Stimulated activated naive CD8-positive, alpha-beta T cell treated with anti-CD3 and anti-CD28 coated beads, Interleukin-15, Interleukin-2, amounts not matched to agents 100 ng/mL and 50 ng/mL, for 24 hours (primary cell): ENCODE results near the gene NECTIN1.

Experiments
- H3K27ac Mint-ChIP-seq: one replicate; pipeline ENCODE4 v1.8.0; 2021; ENCODE audit warnings: mild to moderate bottlenecking, mixed read lengths
- H3K27me3 Mint-ChIP-seq: one replicate; pipeline ENCODE4 v1.8.0; 2021; ENCODE audit warnings: mixed read lengths
- H3K36me3 Mint-ChIP-seq: one replicate; pipeline ENCODE4 v1.8.0; 2021; ENCODE audit warnings: low read depth, mixed read lengths
- H3K4me1 Mint-ChIP-seq: one replicate; pipeline ENCODE4 v1.8.0; 2021; ENCODE audit warnings: low read depth, mixed read lengths
- H3K4me3 Mint-ChIP-seq: one replicate; pipeline ENCODE4 v1.8.0; 2021; ENCODE audit warnings: mild to moderate bottlenecking, mixed read lengths
- H3K9me3 Mint-ChIP-seq: one replicate; pipeline ENCODE4 v1.8.0; 2021; ENCODE audit warnings: mixed read lengths

Gene NECTIN1

GRCh38 chr11:119714590-119714989 lies 14.4 kb downstream of the NECTIN1 start:
- H3K27ac Mint-ChIP-seq, result no peak overlapping the region
- peaks cover 8% of the 10 kb centered on the region for H3K4me1 Mint-ChIP-seq
- no peak overlapping the region for H3K4me3 Mint-ChIP-seq
- H3K9me3 Mint-ChIP-seq, result no peaks in the 10 kb centered on the region
- H3K36me3 Mint-ChIP-seq, result no peaks in the 10 kb centered on the region
- H3K27me3 Mint-ChIP-seq, result peaks cover 10% of the 10 kb centered on the region

GRCh38 chr11:119714189-119714588 lies 14.8 kb downstream of the NECTIN1 start:
- H3K27me3 Mint-ChIP-seq, result peaks cover 10% of the 10 kb centered on the region
- no peaks in the 10 kb centered on the region for H3K36me3 Mint-ChIP-seq
- no peak overlapping the region for H3K4me3 Mint-ChIP-seq

GRCh38 chr11:119713359-119714040 lies 15.5 kb downstream of the NECTIN1 start:
- Mint-ChIP-seq H3K9me3 (no peaks in the 10 kb centered on the region), H3K27ac (no peak overlapping the region), H3K27me3 (peaks cover 13% of the 10 kb centered on the region), H3K36me3 (no peaks in the 10 kb centered on the region), H3K4me3 (no peak overlapping the region), H3K4me1 (peaks cover 14% of the 10 kb centered on the region)

More at GRCh38 chr11:119714189-119714588, 14.8 kb downstream of the NECTIN1 start:
- H3K9me3 Mint-ChIP-seq, result no peaks in the 10 kb centered on the region
- H3K4me1 Mint-ChIP-seq, result peaks cover 11% of the 10 kb centered on the region
- no peak overlapping the region for H3K27ac Mint-ChIP-seq

- no peak overlapping the region for H3K4me3 Mint-ChIP-seq
- no peaks in the 10 kb centered on the region for H3K9me3 Mint-ChIP-seq
- H3K27me3 Mint-ChIP-seq, result peaks cover 21% of the 10 kb centered on the region
- peaks cover 14% of the 10 kb centered on the region for H3K4me1 Mint-ChIP-seq
- H3K36me3 Mint-ChIP-seq, result no peaks in the 10 kb centered on the region
- H3K27ac Mint-ChIP-seq, result no peak overlapping the region
Observed at GRCh38 chr11:119712459-119713358, 16.3 kb downstream of the NECTIN1 start.

- Mint-ChIP-seq H3K27me3 (peaks cover 21% of the 10 kb centered on the region), H3K4me1 (peaks cover 14% of the 10 kb centered on the region), H3K4me3 (no peak overlapping the region), H3K36me3 (no peaks in the 10 kb centered on the region), H3K9me3 (no peaks in the 10 kb centered on the region), H3K27ac (no peak overlapping the region)
Observed at GRCh38 chr11:119712006-119712405, 17.0 kb downstream of the NECTIN1 start.

GRCh38 chr11:119711476-119711875 lies 17.5 kb downstream of the NECTIN1 start:
- Mint-ChIP-seq H3K9me3 (no peaks in the 10 kb centered on the region), H3K4me1 (peaks cover 14% of the 10 kb centered on the region), H3K27me3 (peaks cover 21% of the 10 kb centered on the region), H3K36me3 (no peaks in the 10 kb centered on the region), H3K4me3 (no peak overlapping the region), H3K27ac (no peak overlapping the region)

GRCh38 chr11:119710417-119710816 lies 18.6 kb downstream of the NECTIN1 start:
- no peak overlapping the region for H3K4me3 Mint-ChIP-seq
- no peaks in the 10 kb centered on the region for H3K36me3 Mint-ChIP-seq
- H3K27me3 Mint-ChIP-seq, result peaks cover 21% of the 10 kb centered on the region
- no peaks in the 10 kb centered on the region for H3K9me3 Mint-ChIP-seq
- H3K27ac Mint-ChIP-seq, result no peak overlapping the region
- peaks cover 14% of the 10 kb centered on the region for H3K4me1 Mint-ChIP-seq

GRCh38 chr11:119709638-119710346 lies 19.2 kb downstream of the NECTIN1 start:
- Mint-ChIP-seq H3K36me3 (no peaks in the 10 kb centered on the region), H3K27me3 (peaks cover 21% of the 10 kb centered on the region), H3K9me3 (no peaks in the 10 kb centered on the region), H3K27ac (no peak overlapping the region), H3K4me3 (no peak overlapping the region), H3K4me1 (peaks cover 14% of the 10 kb centered on the region)

GRCh38 chr11:119709171-119709570 lies 19.8 kb downstream of the NECTIN1 start:
- peaks cover 21% of the 10 kb centered on the region for H3K27me3 Mint-ChIP-seq
- no peak overlapping the region for H3K4me3 Mint-ChIP-seq
- no peaks in the 10 kb centered on the region for H3K36me3 Mint-ChIP-seq
- no peak overlapping the region for H3K27ac Mint-ChIP-seq
- peaks cover 14% of the 10 kb centered on the region for H3K4me1 Mint-ChIP-seq
- H3K9me3 Mint-ChIP-seq, result no peaks in the 10 kb centered on the region

GRCh38 chr11:119708384-119708783 lies 20.6 kb downstream of the NECTIN1 start:
- no peak overlapping the region for H3K4me3 Mint-ChIP-seq

GRCh38 chr11:119706887-119707286 lies 22.1 kb downstream of the NECTIN1 start:
- no peak overlapping the region for H3K4me3 Mint-ChIP-seq
- peaks cover 14% of the 10 kb centered on the region for H3K4me1 Mint-ChIP-seq
- no peaks in the 10 kb centered on the region for H3K36me3 Mint-ChIP-seq
- no peak overlapping the region for H3K27ac Mint-ChIP-seq
- no peaks in the 10 kb centered on the region for H3K9me3 Mint-ChIP-seq
- H3K27me3 Mint-ChIP-seq, result peaks cover 21% of the 10 kb centered on the region

More at GRCh38 chr11:119708384-119708783, 20.6 kb downstream of the NECTIN1 start:
- Mint-ChIP-seq H3K27me3 (peaks cover 21% of the 10 kb centered on the region), H3K9me3 (no peaks in the 10 kb centered on the region), H3K4me1 (peaks cover 14% of the 10 kb centered on the region), H3K36me3 (no peaks in the 10 kb centered on the region), H3K27ac (no peak overlapping the region)

GRCh38 chr11:119706029-119706428 lies 23.0 kb downstream of the NECTIN1 start:
- no peak overlapping the region for H3K4me3 Mint-ChIP-seq
- H3K27me3 Mint-ChIP-seq, result peaks cover 15% of the 10 kb centered on the region
- H3K4me1 Mint-ChIP-seq, result peaks cover 14% of the 10 kb centered on the region
- no peaks in the 10 kb centered on the region for H3K36me3 Mint-ChIP-seq
- H3K27ac Mint-ChIP-seq, result no peak overlapping the region
- H3K9me3 Mint-ChIP-seq, result no peaks in the 10 kb centered on the region

GRCh38 chr11:119705362-119705761 lies 23.6 kb downstream of the NECTIN1 start:
- peaks cover 15% of the 10 kb centered on the region for H3K27me3 Mint-ChIP-seq
- no peaks in the 10 kb centered on the region for H3K36me3 Mint-ChIP-seq
- no peak overlapping the region for H3K27ac Mint-ChIP-seq
- H3K9me3 Mint-ChIP-seq, result no peaks in the 10 kb centered on the region
- no peak overlapping the region for H3K4me3 Mint-ChIP-seq
- peaks cover 13% of the 10 kb centered on the region for H3K4me1 Mint-ChIP-seq

GRCh38 chr11:119704849-119705248 lies 24.2 kb downstream of the NECTIN1 start:
- Mint-ChIP-seq H3K9me3 (no peaks in the 10 kb centered on the region), H3K36me3 (no peaks in the 10 kb centered on the region), H3K4me1 (peaks cover 8% of the 10 kb centered on the region), H3K4me3 (no peak overlapping the region), H3K27ac (no peak overlapping the region), H3K27me3 (peaks cover 13% of the 10 kb centered on the region)
